ENCODE measurements around the gene CAMKV.

The CAMKV gene

GRCh38 chr3:49868862-49869466 lies 742 bp downstream of the CAMKV start:
- TF ChIP-seq EZH2 (IDR thresholded peaks at IDR 0.05; ENCODE audit: borderline replicate concordance, low read length), result no peak
- TF ChIP-seq, protein P1, sequence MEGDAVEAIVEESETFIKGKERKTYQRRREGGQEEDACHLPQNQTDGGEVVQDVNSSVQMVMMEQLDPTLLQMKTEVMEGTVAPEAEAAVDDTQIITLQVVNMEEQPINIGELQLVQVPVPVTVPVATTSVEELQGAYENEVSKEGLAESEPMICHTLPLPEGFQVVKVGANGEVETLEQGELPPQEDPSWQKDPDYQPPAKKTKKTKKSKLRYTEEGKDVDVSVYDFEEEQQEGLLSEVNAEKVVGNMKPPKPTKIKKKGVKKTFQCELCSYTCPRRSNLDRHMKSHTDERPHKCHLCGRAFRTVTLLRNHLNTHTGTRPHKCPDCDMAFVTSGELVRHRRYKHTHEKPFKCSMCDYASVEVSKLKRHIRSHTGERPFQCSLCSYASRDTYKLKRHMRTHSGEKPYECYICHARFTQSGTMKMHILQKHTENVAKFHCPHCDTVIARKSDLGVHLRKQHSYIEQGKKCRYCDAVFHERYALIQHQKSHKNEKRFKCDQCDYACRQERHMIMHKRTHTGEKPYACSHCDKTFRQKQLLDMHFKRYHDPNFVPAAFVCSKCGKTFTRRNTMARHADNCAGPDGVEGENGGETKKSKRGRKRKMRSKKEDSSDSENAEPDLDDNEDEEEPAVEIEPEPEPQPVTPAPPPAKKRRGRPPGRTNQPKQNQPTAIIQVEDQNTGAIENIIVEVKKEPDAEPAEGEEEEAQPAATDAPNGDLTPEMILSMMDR (IDR thresholded peaks at IDR 0.05; ENCODE audit: low read length), result no peak
- H3K36me3 ChIP-seq (ENCODE audit: insufficient read depth, low read length), result no peaks in the 10 kb centered on the region
- no peaks in the 10 kb centered on the region for H3K9me3 ChIP-seq (ENCODE audit: low read length)
- H3K79me2 ChIP-seq (ENCODE audit: insufficient read depth, low read length), result no peaks in the 10 kb centered on the region
- no peak overlapping the region for H3K27ac ChIP-seq (ENCODE audit: low read depth, low read length, poor library complexity, severe bottlenecking)
- H3K9me2 ChIP-seq (ENCODE audit: low read depth, low read length), result no peaks in the 10 kb centered on the region
- no peaks in the 10 kb centered on the region for H4K20me1 ChIP-seq (ENCODE audit: insufficient read depth, low read length)
- H3K27me3 ChIP-seq (ENCODE audit: insufficient read depth, low read length), result no peaks in the 10 kb centered on the region
- peaks cover 8% of the 10 kb centered on the region for H3K4me1 ChIP-seq (ENCODE audit: insufficient read depth, low read length, severe bottlenecking)
- no peak overlapping the region for H3K9ac ChIP-seq (ENCODE audit: low read length)
- H3F3A ChIP-seq (ENCODE audit: insufficient read depth, low read length), result no peaks in the 10 kb centered on the region
- peak overlapping the region; percentile 36 for H3K4me3 ChIP-seq (ENCODE audit: low read depth, low read length, poor library complexity, severe bottlenecking)
- H3K4me2 ChIP-seq (ENCODE audit: low read length), result peak overlapping the region; percentile 40
- H2AFZ ChIP-seq (ENCODE audit: low read length), result no peak overlapping the region

DNA sequence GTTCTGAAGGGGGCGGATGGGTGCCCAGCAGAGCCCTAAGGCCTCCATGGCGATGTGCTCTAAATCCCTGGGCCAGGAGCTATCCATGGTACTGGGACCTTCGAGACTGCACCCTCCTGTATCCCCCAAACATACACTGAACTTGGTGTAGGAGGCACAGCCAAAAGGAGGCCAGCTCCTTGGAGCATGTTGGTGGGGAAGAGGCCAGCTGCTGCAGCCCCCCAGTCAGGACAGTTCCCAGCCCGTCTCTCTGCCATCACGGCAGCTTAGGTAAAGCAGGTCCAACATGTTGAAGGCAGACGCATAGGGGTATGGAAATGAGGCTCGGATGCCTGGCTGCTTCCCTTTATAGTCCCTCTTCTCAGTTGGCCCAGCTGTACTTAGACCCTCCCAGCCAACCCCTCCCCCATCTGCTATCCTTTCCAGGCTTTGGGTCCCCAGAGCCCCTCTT lies 1.8 kb downstream of the CAMKV start:
- H2AFZ ChIP-seq (ENCODE audit: low read length), result no peak overlapping the region
- H3K27me3 ChIP-seq (ENCODE audit: insufficient read depth, low read length), result no peaks in the 10 kb centered on the region
- H3K36me3 ChIP-seq (ENCODE audit: insufficient read depth, low read length), result no peaks in the 10 kb centered on the region
- no peak overlapping the region for H3K27ac ChIP-seq (ENCODE audit: low read depth, low read length, poor library complexity, severe bottlenecking)
- H3K4me3 ChIP-seq (ENCODE audit: low read depth, low read length, poor library complexity, severe bottlenecking), result no peak overlapping the region
- H4K20me1 ChIP-seq (ENCODE audit: insufficient read depth, low read length), result no peaks in the 10 kb centered on the region
- H3K9me3 ChIP-seq (ENCODE audit: low read length), result no peaks in the 10 kb centered on the region
- no peak for TF ChIP-seq EZH2 (IDR thresholded peaks at IDR 0.05; ENCODE audit: borderline replicate concordance, low read length)
- TF ChIP-seq, protein P1 (IDR thresholded peaks at IDR 0.05; ENCODE audit: low read length), result no peak
- H3F3A ChIP-seq (ENCODE audit: insufficient read depth, low read length), result no peaks in the 10 kb centered on the region
- no peaks in the 10 kb centered on the region for H3K9me2 ChIP-seq (ENCODE audit: low read depth, low read length)
- H3K79me2 ChIP-seq (ENCODE audit: insufficient read depth, low read length), result no peaks in the 10 kb centered on the region
- peaks cover 8% of the 10 kb centered on the region for H3K4me1 ChIP-seq (ENCODE audit: insufficient read depth, low read length, severe bottlenecking)
- no peak overlapping the region for H3K4me2 ChIP-seq (ENCODE audit: low read length)
- H3K9ac ChIP-seq (ENCODE audit: low read length), result no peak overlapping the region

DNA sequence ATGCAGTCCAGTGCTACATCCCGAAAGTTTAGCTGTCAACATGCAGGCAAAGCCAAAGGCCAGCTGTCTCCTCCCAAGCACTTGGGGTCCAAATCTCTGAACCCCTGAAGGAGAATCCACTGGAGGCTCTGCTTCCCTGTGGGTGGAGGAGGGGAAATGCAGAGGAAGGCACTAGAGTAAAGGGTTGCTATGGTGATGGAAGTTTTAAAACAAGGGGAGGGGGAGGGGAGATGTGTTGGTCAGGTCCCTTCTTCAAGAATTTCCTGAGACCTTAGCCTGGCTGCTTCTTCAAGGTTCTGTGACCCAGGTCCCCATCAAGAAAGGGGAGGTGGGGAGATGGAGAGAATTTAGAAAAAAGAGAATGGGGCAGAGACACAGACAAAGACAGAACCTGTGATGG lies 2.3 kb downstream of the CAMKV start:
- no peaks in the 10 kb centered on the region for H3K27me3 ChIP-seq (ENCODE audit: insufficient read depth, low read length)
- H3F3A ChIP-seq (ENCODE audit: insufficient read depth, low read length), result no peaks in the 10 kb centered on the region
- no peak overlapping the region for H2AFZ ChIP-seq (ENCODE audit: low read length)
- no peak overlapping the region for H3K27ac ChIP-seq (ENCODE audit: low read depth, low read length, poor library complexity, severe bottlenecking)
- H3K4me2 ChIP-seq (ENCODE audit: low read length), result no peak overlapping the region
- no peaks in the 10 kb centered on the region for H3K9me3 ChIP-seq (ENCODE audit: low read length)
- TF ChIP-seq EZH2 (IDR thresholded peaks at IDR 0.05; ENCODE audit: borderline replicate concordance, low read length), result no peak
- TF ChIP-seq, protein P1 (IDR thresholded peaks at IDR 0.05; ENCODE audit: low read length), result no peak
- H3K36me3 ChIP-seq (ENCODE audit: insufficient read depth, low read length), result no peaks in the 10 kb centered on the region
- H3K79me2 ChIP-seq (ENCODE audit: insufficient read depth, low read length), result no peaks in the 10 kb centered on the region
- no peak overlapping the region for H3K9ac ChIP-seq (ENCODE audit: low read length)
- no peak overlapping the region for H3K4me3 ChIP-seq (ENCODE audit: low read depth, low read length, poor library complexity, severe bottlenecking)
- no peaks in the 10 kb centered on the region for H4K20me1 ChIP-seq (ENCODE audit: insufficient read depth, low read length)
- H3K4me1 ChIP-seq (ENCODE audit: insufficient read depth, low read length, severe bottlenecking), result peaks cover 8% of the 10 kb centered on the region
- no peaks in the 10 kb centered on the region for H3K9me2 ChIP-seq (ENCODE audit: low read depth, low read length)

Data from OCI-LY1 (cell line).